Daoy (cell line): ENCODE results near the gene RARG. TPM values are rescaled to one million over a fixed set of nuclear protein-coding genes. Genes with fewer than 3 reads are reported as not detected.
A peak's percentile ranks its signal among the peaks of the same experiment; 100 is the strongest.

Source experiments
- DNase-seq: peaks from one replicate; pipeline ENCODE4 v3.0.0-alpha.2; 2015; ENCODE audit warnings: low read depth
- total RNA-seq: library from RNA; depleted of rRNA; stranded (reverse); fragments of >200 nt; shearing (Covaris generic); gene quantifications from 2 replicates; pipeline ENCODE4 v1.2.3, GENCODE V29; 2014

The RARG gene
- total RNA-seq, 1 experiment from 2014 or later, result 6.2 TPM

- no peak for DNase-seq
Observed at GRCh38 chr12:53223389-53224060, 8.5 kb downstream of the RARG start.

DNA sequence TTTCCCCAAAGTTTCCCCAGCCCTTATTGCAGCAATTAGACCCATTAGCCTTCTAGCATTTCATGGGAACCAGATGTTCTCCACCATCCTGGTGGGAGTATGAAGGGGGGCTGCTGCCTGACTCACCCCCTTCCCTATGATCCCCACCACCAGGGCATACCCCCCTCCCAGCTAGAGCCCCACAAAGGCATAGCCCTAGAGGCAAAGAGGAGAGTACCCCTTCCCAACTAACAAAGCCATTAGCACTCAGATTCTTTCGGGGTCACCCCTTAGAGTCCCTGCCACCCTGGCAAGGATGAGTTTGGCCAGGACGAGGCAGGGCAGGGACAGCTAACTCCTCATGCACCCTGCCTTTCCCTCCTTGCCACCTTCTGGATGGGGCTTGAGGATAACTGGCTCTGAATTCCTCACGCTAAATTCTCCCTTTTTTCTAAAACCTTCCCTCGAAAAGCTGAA is 9.2 kb downstream of the RARG start:
- DNase-seq, result no peak

DNA sequence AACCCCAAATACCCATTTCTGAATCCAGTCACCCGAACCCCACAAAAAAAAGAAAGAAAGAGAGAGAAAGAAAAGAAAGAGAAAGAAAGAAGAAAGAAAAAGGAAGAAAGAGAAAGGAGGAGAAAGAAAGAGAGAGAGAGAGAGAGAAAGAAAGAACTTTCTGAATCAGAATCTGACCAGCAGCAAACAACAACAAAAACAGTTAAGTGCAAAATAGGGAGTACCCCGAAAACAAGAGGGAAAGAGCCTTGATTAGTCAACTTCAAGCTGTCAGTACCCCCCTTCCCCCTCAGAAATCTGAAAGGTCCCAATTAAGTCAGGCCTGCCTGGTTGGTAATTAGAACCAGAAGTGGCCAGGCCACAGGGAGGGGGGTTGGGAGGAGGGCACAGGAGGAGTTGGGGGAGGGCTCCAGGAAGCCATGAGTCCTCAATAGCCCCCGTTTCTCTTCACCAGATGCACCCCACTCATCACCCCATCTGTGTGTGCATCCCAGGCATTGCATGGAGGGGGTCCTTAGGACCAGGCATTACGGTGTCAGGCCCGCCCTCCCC is 9.8 kb downstream of the RARG start:
- no peak for DNase-seq

GRCh38 chr12:53221203-53222080 is 10.6 kb downstream of the RARG start:
- peak; percentile 74 for DNase-seq

- DNase-seq, result peak; percentile 97
Observed at GRCh38 chr12:53220694-53221202, 11.3 kb downstream of the RARG start.

GRCh38 chr12:53219956-53220693 is 11.9 kb downstream of the RARG start:
- DNase-seq, result peak; percentile 84

- DNase-seq, result peak; percentile 63
Observed at GRCh38 chr12:53219292-53219955, 12.6 kb downstream of the RARG start.

GRCh38 chr12:53218551-53219291 is 13.3 kb downstream of the RARG start:
- DNase-seq, result no peak

GRCh38 chr12:53217931-53218307 is 14.1 kb downstream of the RARG start:
- no peak for DNase-seq

- DNase-seq, result peak; percentile 80
Observed at GRCh38 chr12:53217051-53217930, 14.7 kb downstream of the RARG start.

GRCh38 chr12:53215497-53215896 is 16.5 kb downstream of the RARG start:
- DNase-seq, result no peak

DNA sequence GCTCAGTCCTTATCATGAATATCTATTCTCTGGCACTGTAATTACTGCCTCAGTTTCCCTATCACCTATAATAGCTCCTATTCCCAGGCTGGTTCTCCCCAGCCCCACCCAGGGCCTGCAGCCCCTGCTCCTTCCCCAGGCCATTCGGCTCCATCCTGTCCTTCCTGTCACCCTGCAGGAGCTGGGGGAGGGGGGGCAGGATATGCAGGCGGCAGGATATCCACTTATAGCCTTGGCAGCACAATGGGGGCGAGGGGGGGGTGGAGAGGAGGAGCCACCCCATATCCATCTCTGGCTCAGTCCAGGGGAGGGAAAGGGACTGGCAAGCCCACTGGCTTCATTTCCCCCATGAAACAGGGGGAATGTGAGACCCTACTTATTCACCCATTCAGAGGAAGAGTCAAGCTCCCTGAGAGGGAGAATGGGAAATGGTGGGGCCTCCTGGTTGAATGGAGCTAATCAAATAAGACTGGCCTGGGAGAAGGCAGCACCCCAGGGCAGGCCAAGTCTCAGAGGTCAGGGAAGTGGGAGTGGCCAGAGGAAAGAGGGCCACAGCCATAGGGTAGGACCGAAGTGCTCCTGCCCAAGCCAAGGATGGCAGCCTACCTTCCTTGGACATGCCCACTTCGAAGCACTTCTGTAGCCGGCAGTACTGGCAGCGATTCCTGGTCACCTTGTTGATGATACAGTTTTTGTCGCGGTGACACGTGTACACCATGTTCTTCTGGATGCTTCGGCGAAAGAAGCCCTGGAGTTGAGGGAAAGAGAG is 17.1 kb downstream of the RARG start:
- DNase-seq, result no peak

- DNase-seq, result no peak
Observed at GRCh38 chr12:53214221-53214620, 17.8 kb downstream of the RARG start.

DNA sequence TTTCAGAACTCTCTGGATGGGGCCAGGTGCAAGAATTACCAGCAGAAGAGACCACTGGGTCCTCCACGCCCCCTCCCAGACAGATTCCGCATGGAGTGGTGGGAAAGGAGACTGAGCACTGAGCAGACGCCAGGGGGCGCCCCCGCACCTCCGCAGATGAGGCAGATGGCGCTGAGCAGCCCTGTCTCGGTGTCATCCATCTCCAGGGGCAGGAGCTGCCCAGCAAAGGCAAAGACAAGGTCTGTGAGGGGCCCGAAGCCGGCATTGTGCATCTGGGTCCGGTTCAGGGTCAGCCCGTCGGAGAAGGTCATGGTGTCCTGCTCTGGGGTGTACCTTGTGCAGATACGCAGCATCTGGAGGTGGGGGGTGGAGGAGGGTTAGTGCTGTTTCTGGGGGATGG is 18.7 kb downstream of the RARG start:
- peak; percentile 84 for DNase-seq

GRCh38 chr12:53212931-53213330 is 19.1 kb downstream of the RARG start:
- DNase-seq, result no peak

DNA sequence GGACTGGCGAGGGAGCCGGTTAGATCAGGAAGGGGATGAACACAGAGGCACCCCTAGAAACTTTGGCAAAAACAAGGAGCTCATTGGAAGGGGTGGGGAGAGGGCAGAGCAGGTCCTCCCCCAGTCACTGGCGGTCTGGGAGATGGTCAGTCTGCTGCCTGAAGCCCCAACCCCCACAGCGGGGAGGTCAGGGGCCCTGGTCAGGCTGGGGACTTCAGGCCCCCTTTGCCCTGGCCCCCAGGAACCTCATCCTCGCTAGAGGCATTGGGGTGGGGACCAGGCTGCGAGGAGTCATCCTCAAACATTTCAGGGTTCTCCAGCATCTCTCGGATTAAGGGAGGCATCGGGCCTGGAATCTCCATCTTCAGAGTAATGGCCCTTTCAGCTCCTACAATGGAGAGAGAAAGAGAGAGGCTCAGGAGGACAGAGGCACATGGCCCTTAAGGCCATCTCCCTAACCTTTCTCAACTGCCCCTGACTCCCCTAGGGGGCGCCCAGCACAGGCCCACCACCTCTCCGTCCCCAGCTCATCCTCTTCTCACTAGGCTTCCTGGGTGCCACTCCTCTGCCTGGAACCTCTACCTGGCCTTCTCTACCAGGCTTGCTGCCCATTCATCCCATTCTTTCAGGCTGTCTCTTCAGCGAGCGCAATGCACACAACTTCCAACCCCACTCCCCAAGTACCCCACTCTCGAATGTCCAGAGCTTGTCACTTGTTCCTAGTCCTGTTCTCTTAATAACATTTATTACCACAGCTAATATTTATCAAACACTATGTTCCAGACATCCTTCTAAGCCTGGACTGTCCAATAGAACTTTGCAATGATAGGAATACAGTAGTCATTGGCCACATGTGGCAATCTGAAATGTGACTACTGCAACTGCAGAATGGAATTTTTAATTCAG is 20.3 kb downstream of the RARG start:
- DNase-seq, result no peak

DNA sequence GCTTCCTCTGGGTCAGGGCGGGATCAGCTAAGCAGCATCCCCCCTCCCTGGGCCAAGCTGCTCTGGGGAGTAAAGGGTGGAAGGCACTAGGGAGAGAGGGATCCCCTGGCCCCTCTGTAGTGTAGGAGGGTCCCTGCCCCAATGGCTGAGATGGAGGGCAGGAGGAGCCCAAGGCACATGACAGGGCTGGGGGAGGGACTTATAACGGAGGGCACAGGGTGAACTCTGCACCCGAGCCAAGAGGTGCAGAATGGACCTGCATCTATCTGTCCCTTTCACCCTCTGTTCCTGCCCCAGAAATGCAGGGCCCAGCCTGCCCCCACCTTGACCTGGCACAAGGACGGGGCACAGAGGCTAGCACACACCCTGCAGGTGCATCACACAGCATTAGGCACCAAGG is 21.2 kb downstream of the RARG start:
- no peak for DNase-seq
